HG02678 (cell line): ENCODE measurements around the gene SYN1.
A peak's percentile ranks its signal among the peaks of the same experiment; 100 is the strongest.

Source experiments
- ATAC-seq: cut with Tn5 transposase; IDR thresholded peaks from one replicate; pipeline ENCODE4 v1.9.1; 2021; ENCODE audit warnings: mild to moderate bottlenecking, moderate library complexity; ENCODE audit not compliant: unreplicated experiment

Gene SYN1

GRCh38 chrX:47634871-47635575, 15.4 kb upstream of the SYN1 start:
- no peak for ATAC-seq

DNA sequence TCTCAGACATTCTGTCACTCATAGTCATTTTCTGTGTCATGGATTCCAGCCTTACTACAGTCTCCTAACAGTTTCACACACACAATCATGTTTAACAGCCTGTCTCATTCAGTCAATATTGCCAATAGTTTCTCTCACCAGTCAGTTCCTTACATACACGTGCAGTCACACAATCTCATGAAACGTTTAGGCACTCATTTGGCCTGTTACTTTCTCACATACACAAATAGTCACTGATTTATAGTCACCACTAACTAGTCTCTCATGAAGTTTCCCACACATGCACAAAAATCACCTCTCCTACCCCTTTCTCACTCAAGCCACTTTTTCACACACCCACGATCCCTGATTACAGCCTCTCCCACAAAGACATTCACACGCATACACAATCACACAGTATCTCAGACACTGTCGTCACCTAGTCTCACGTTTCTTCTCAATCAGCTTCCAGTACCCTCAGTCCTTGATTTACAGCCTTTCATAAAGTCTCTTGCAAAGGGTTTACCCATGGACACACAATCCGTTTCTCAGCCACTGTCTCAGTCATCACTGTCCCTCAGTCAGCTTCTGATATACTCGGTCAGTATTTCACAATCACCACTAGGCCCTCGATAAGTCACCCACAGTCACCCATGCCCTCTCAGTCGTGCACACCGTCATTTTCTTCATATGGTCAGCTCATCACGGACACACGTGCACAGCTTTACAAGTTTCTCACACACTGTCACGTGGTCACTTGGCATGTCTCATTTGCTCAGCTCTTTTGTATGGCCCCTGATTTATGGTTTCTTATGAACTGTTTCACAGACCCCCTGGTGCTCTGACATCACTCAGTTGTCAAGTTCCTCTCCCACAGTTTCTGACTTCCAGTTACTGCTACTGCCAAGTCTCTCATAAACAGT, 14.3 kb upstream of the SYN1 start:
- ATAC-seq: no peak

- no peak for ATAC-seq
Observed at GRCh38 chrX:47632666-47633065, 13.0 kb upstream of the SYN1 start.

- no peak for ATAC-seq
Observed at GRCh38 chrX:47631676-47632075, 12.0 kb upstream of the SYN1 start.

GRCh38 chrX:47629419-47630200, 10.0 kb upstream of the SYN1 start, which contains the start of gene CFP:
Gene CFP, minus strand, starts transcription at chrX:47629930. Its CDS starts 86 bp downstream, at chrX:47629844.
- ATAC-seq: no peak

DNA sequence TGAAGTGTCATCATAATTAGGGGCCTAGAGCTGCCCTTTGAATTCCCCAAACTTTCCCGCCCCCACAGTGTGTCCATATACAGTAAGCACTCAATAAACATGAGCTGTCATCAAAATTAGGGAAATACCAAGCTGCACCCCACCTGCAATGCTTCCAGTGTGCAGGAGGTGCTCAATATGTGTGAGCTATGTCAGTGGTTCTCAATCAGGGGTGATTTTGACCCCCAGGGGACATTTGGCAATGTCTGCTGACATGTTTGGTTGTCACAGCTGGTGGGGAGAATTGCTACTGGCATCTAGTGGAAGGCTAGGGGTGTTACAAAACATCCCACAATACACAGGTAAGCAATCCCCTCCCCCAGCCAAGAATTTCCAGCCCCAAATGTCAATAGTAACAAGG, 9.3 kb upstream of the SYN1 start:
- ATAC-seq: no peak

DNA sequence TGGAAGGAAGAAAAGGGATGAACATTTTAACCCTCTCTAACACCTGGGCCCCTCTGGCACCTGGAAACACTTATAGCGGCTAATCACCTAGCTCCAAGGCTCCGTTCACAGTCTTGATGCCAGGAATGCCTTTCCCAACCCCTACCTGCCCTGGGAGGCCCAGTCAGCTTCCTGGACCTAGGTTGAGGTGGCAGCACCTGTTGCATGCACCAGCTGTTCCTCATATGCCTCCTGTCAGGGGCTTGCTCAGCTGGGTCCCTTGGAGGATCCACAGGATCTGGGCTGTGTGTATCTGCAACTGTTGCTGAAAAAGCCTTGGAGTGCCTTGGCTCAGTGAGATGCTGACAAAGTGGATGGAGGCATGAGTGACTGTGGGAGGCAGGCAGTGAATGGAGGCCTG, 5.7 kb upstream of the SYN1 start:
- no peak for ATAC-seq

GRCh38 chrX:47623540-47624027, 3.9 kb upstream of the SYN1 start:
- peak; percentile 42 for ATAC-seq

- ATAC-seq: no peak
Observed at GRCh38 chrX:47621851-47622250, 2.2 kb upstream of the SYN1 start.

- ATAC-seq: no peak
Observed at GRCh38 chrX:47620303-47620685, 637 bp upstream of the SYN1 start.

- no peak for ATAC-seq
Observed at GRCh38 chrX:47618923-47619485, 653 bp downstream of the SYN1 start.

DNA sequence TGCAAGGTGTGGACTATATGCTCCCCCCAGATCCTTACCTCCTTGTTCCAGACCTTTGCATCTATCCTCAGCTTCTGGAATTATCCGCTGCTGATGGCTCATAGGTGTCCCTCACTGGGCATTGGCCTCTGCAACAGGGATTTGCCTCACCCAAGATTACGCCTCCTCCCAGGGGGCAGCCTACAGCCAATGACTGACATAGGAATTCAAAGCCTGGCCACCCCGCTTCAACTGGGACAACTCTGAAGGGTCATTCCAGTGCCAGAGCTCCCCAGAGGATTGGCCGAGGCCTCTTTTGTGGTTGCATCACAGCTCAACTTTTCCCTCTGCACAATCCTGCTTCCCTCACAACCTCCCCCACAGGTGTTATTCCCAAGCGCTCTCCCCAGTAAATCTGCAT, 5.0 kb downstream of the SYN1 start:
- ATAC-seq: no peak

GRCh38 chrX:47613082-47613481, 6.6 kb downstream of the SYN1 start:
- no peak for ATAC-seq

- no peak for ATAC-seq
Observed at GRCh38 chrX:47612418-47612817, 7.2 kb downstream of the SYN1 start.

DNA sequence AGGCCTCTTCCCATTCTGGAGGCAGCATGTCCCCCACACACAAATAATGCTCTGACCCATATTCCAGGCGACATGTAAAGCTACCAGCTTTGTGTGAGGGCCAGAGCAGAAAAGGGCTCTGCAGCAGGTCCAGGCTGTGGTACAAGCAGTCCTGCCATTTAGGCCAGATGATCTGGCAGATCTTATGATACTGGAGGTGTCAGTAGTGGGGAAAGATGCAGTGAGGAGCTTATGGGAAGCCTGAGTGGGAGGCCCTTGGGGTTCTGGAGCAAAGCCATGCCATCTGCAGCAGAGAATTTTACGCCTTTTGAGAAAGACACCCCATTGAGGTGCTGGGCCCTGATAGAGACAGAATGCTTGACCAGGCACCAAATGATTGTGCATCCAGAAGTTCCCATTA, 7.7 kb downstream of the SYN1 start:
- no peak for ATAC-seq

DNA sequence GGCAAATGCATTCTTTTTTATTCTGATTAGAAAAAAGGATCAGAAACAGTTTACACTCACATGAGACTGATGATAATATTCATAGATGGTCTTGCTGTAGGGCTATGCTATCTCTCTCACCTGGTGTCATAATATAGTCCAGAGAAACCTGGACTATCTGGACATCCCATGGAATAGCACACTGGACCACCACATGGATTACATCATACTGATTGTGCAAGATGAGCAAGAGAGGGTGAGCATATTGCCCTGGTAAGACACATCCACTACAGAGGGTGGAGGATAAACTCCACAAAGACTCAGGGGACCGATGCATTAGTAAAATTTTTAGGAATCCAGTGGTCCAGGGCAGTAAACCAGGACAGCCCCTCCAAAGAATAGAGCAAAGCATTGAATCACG, 8.2 kb downstream of the SYN1 start:
- ATAC-seq: no peak

- ATAC-seq: no peak
Observed at GRCh38 chrX:47610511-47610910, 9.1 kb downstream of the SYN1 start.

GRCh38 chrX:47608130-47608810, 11.4 kb downstream of the SYN1 start:
- no peak for ATAC-seq

DNA sequence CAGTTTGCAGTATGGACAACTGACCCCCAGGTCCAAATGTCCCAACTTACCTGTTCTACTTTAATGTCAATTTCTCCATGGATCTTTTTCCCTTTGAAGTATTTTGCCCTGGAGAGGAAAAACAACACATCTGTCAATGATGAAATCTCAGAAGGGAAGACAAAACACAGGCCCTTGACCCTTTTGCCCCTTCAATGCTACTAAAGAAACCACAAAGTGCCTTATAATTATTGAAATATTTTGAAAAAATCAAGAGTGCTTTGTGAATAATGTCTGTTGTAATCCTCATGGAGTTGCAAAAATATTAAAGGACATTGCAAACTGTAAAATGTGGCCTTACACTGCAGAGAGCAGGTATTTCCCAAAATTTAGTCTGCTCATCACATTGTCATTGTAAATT, 12.6 kb downstream of the SYN1 start:
- no peak for ATAC-seq

GRCh38 chrX:47605024-47605423, 14.6 kb downstream of the SYN1 start:
- no peak for ATAC-seq
